IMR-90 (cell line): ENCODE data around the gene MYORG. TPM values are rescaled to one million over a fixed set of nuclear protein-coding genes. Genes with fewer than 3 reads are reported as not detected.

ENCODE experiments used
- ATAC-seq: fragments of 200-7000 bp; cut with Tn5 transposase; 2 replicates; pipeline ENCODE4 v1.9.1; 2020; ENCODE audit warnings: low read depth, mild to moderate bottlenecking, moderate library complexity
- BruUV-seq: library from RNA; stranded (reverse); fragments of 400-500 nt; replicated peaks from 2 replicates; lab custom pipeline; 2021; lab: Mats Ljungman, UMichigan
- CTCF ChIA-PET: fragments of 300-600 bp; formaldehyde crosslinking; extraction: SDS; loops from one replicate; lab custom pipeline; 2021; ENCODE audit warnings: antibody characterized with exemption; lab: Yijun Ruan, JAX
- POLR2A ChIA-PET: fragments of 300-600 bp; sonication (Branson Sonifier 250); formaldehyde crosslinking; loops from one replicate; lab custom pipeline; 2022; ENCODE audit warnings: antibody characterized with exemption; ENCODE audit not compliant: unreplicated experiment; lab: Charles Lee
- DNase-seq: peaks from one replicate; pipeline ENCODE4 v3.0.0; 2013
- H2AFZ ChIP-seq: replicated peaks from 2 replicates; pipeline ENCODE3; 2013; ENCODE audit warnings: low read length, mild to moderate bottlenecking; ENCODE audit not compliant: poor library complexity
- H2AK5ac ChIP-seq: 2 replicates; pipeline ENCODE4 v1.6.1; 2013; ENCODE audit warnings: low read depth, low read length, inconsistent platforms
- H2AK9ac ChIP-seq: replicated peaks from 2 replicates; pipeline ENCODE3; 2013; ENCODE audit warnings: mild to moderate bottlenecking, low read depth, low read length, moderate library complexity; ENCODE audit not compliant: poor library complexity
- H2BK120ac ChIP-seq: 2 replicates; pipeline ENCODE4 v1.6.1; 2013; ENCODE audit warnings: low read depth, low read length, inconsistent platforms
- H2BK15ac ChIP-seq: 3 replicates; pipeline ENCODE4 v1.6.1; 2013; ENCODE audit warnings: low read depth, low read length, inconsistent platforms
- H2BK20ac ChIP-seq: 2 replicates; pipeline ENCODE4 v1.6.1; 2013; ENCODE audit warnings: low read depth, mild to moderate bottlenecking, inconsistent platforms, low read length, moderate library complexity
- H2BK5ac ChIP-seq: 2 replicates; pipeline ENCODE4 v1.6.1; 2013; ENCODE audit warnings: mild to moderate bottlenecking, low read depth, low read length, inconsistent platforms; ENCODE audit not compliant: poor library complexity, severe bottlenecking
- H3K14ac ChIP-seq: replicated peaks from 2 replicates; pipeline ENCODE4 v1.6.1; 2013; ENCODE audit warnings: low read depth, low read length, inconsistent platforms
- H3K18ac ChIP-seq: 2 replicates; pipeline ENCODE4 v1.6.1; 2013; ENCODE audit warnings: low read depth, low read length, control low read depth
- H3K23ac ChIP-seq: 2 replicates; pipeline ENCODE4 v1.6.1; 2013; ENCODE audit warnings: low read depth, low read length, inconsistent platforms
- H3K27ac ChIP-seq: 2 replicates; pipeline ENCODE4 v1.5.1; 2013; ENCODE audit warnings: mild to moderate bottlenecking, control low read depth, low read length; ENCODE audit not compliant: insufficient read depth
- H3K27me3 ChIP-seq: 2 replicates; pipeline ENCODE4 v1.6.1; 2013; ENCODE audit warnings: low read length; ENCODE audit not compliant: control insufficient read depth, insufficient read depth
- H3K36me3 ChIP-seq: 2 replicates; pipeline ENCODE4 v1.6.1; 2013; ENCODE audit warnings: low read length, mixed read lengths; ENCODE audit not compliant: control insufficient read depth, insufficient read depth
- H3K4ac ChIP-seq: 2 replicates; pipeline ENCODE4 v1.6.1; 2013; ENCODE audit warnings: low read depth, low read length, inconsistent platforms
- H3K4me1 ChIP-seq: 2 replicates; pipeline ENCODE4 v1.6.1; 2013; ENCODE audit warnings: low read length, mixed read lengths; ENCODE audit not compliant: control insufficient read depth, insufficient read depth
- H3K4me2 ChIP-seq: 2 replicates; pipeline ENCODE4 v1.6.1; 2013; ENCODE audit warnings: low read depth, mild to moderate bottlenecking, control low read depth, low read length, moderate library complexity
- H3K4me3 ChIP-seq: 2 replicates; pipeline ENCODE4 v1.5.1; 2013; ENCODE audit warnings: low read depth, mild to moderate bottlenecking, control low read depth, low read length, moderate library complexity; ENCODE audit not compliant: insufficient read depth
- H3K56ac ChIP-seq: 2 replicates; pipeline ENCODE4 v1.6.1; 2013; ENCODE audit warnings: low read length, inconsistent platforms; ENCODE audit not compliant: insufficient read depth; ENCODE audit errors: extremely low read depth
- H3K79me1 ChIP-seq, 2 experiments: 2 replicates each; pipeline ENCODE4 v1.6.1; 2013; ENCODE audit warnings: low read length in 2 of 2, inconsistent platforms in 1 of 2, low read depth in 1 of 2
- H3K9ac ChIP-seq: 2 replicates; pipeline ENCODE4 v1.6.1; 2013; ENCODE audit warnings: low read depth, low read length, control low read depth
- H3K9me1 ChIP-seq: 2 replicates; pipeline ENCODE4 v1.6.1; 2013; ENCODE audit warnings: low read length, inconsistent platforms; ENCODE audit not compliant: insufficient read depth
- H3K9me3 ChIP-seq: 2 replicates; pipeline ENCODE4 v1.6.1; 2013; ENCODE audit warnings: low read length; ENCODE audit not compliant: control insufficient read depth, insufficient read depth
- H4K20me1 ChIP-seq: 2 replicates; pipeline ENCODE4 v1.6.1; 2013; ENCODE audit warnings: low read length, inconsistent platforms; ENCODE audit not compliant: insufficient read depth
- H4K5ac ChIP-seq: 2 replicates; pipeline ENCODE4 v1.6.1; 2013; ENCODE audit warnings: mild to moderate bottlenecking, low read depth, low read length, control low read depth
- H4K8ac ChIP-seq, 2 experiments: 2 replicates each; pipeline ENCODE4 v1.6.1; 2013; ENCODE audit warnings: low read depth in 2 of 2, low read length in 2 of 2, control low read depth in 1 of 2, inconsistent platforms in 1 of 2
- H4K91ac ChIP-seq: 2 replicates; pipeline ENCODE4 v1.6.1; 2013; ENCODE audit warnings: low read depth, low read length, inconsistent platforms; ENCODE audit not compliant: insufficient read depth
- BHLHE40 ChIP-seq: fragments of 150-350 bp; IDR thresholded peaks from 2 replicates; pipeline ENCODE4 v1.6.1; 2016; ENCODE audit warnings: mild to moderate bottlenecking, low read depth, low read length
- CEBPB ChIP-seq: IDR thresholded peaks from 2 replicates; pipeline ENCODE4 v1.6.1; 2012; ENCODE audit warnings: low read depth, low read length, improper control_type of control experiment
- CHD1 ChIP-seq: IDR thresholded peaks from 2 replicates; pipeline ENCODE4 v1.6.1; 2012; ENCODE audit warnings: low read depth, low read length, improper control_type of control experiment
- CTCF ChIP-seq: conservative IDR thresholded peaks from 2 replicates; pipeline ENCODE4 v1.5.1; 2012; ENCODE audit warnings: mild to moderate bottlenecking, low read depth, low read length, improper control_type of control experiment
- ELK1 ChIP-seq: fragments of 150-350 bp; IDR thresholded peaks from 2 replicates; pipeline ENCODE4 v1.6.1; 2016; ENCODE audit warnings: low read depth, mild to moderate bottlenecking, low read length, moderate library complexity, borderline replicate concordance
- FOS ChIP-seq: fragments of 150-350 bp; IDR thresholded peaks from 2 replicates; pipeline ENCODE4 v1.6.1; 2016; ENCODE audit warnings: low read depth, low read length
- MAFK ChIP-seq: IDR thresholded peaks from 2 replicates; pipeline ENCODE4 v1.6.1; 2012; ENCODE audit warnings: low read depth, low read length, improper control_type of control experiment
- MAZ ChIP-seq: IDR thresholded peaks from 2 replicates; pipeline ENCODE4 v1.6.1; 2012; ENCODE audit warnings: low read depth, mild to moderate bottlenecking, low read length, improper control_type of control experiment, moderate library complexity, borderline replicate concordance
- MXI1 ChIP-seq: IDR thresholded peaks from 2 replicates; pipeline ENCODE4 v1.6.1; 2012; ENCODE audit warnings: low read depth, mild to moderate bottlenecking, low read length, moderate library complexity, borderline replicate concordance
- NFE2L2 ChIP-seq: fragments of 150-350 bp; IDR thresholded peaks from 2 replicates; pipeline ENCODE4 v1.6.1; 2016; ENCODE audit warnings: low read depth, mild to moderate bottlenecking, low read length
- POLR2A ChIP-seq: IDR thresholded peaks from 2 replicates; pipeline ENCODE4 v1.6.1; 2012; ENCODE audit warnings: mild to moderate bottlenecking, low read depth, low read length
- RAD21 ChIP-seq: IDR thresholded peaks from 2 replicates; pipeline ENCODE4 v1.6.1; 2012; ENCODE audit warnings: low read length, improper control_type of control experiment
- RCOR1 ChIP-seq: IDR thresholded peaks from 2 replicates; pipeline ENCODE4 v1.6.1; 2012; ENCODE audit warnings: mild to moderate bottlenecking, low read length, improper control_type of control experiment; ENCODE audit not compliant: insufficient replicate concordance
- RFX5 ChIP-seq: IDR thresholded peaks from 2 replicates; pipeline ENCODE4 v1.8.0; 2012; ENCODE audit warnings: low read depth, mild to moderate bottlenecking, low read length, moderate library complexity
- SMC3 ChIP-seq: fragments of 150-350 bp; IDR thresholded peaks from 2 replicates; pipeline ENCODE4 v1.6.1; 2016; ENCODE audit warnings: low read depth, mild to moderate bottlenecking, antibody characterized with exemption, low read length, moderate library complexity
- USF2 ChIP-seq: fragments of 150-350 bp; IDR thresholded peaks from 2 replicates; pipeline ENCODE4 v1.6.1; 2017; ENCODE audit warnings: mild to moderate bottlenecking, antibody characterized with exemption, low read length, low read depth
- WGBS, 2 experiments: methylation state at CpG; one replicate each; pipeline versions ENCODE4 v1.1.5 to v1.1.7; 2013; ENCODE audit warnings: missing lambda C conversion rate in 2 of 2; ENCODE audit not compliant: insufficient read length in 1 of 2; ENCODE audit errors: extremely low coverage in 2 of 2; 5-methylcytosine and 5-hydroxymethylcytosine counted together
- dilution Hi-C: fragments of 300-500 bp; cut with HindIII; formaldehyde crosslinking; loops from one replicate; pipeline ENCODE4 v1.14.3; 2018; ENCODE audit warnings: low sequenced_read_pairs; ENCODE audit not compliant: unreplicated experiment
- in situ Hi-C: fragments of 300-500 bp; cut with MboI; formaldehyde crosslinking; loops from 3 replicates; pipeline ENCODE4 v1.14.3; 2019; ENCODE audit warnings: low sequenced_read_pairs, inconsistent platforms, mixed read lengths
- intact Hi-C: fragments of 100-400 bp; cut with micrococcal nuclease; formaldehyde crosslinking; loops from 2 replicates; pipeline ENCODE4 v1.10.0; 2022
- polyA plus RNA-seq, 3 experiments: library from polyadenylated mRNA; depleted of rRNA; stranded (reverse); fragments of >200 nt; gene quantifications; 2 replicates each; pipeline ENCODE4 v1.2.3, GENCODE V29; 2012; ENCODE audit warnings: low replicate concordance in 1 of 3
- total RNA-seq: library from RNA; depleted of rRNA; stranded (reverse); fragments of >200 nt; gene quantifications from 2 replicates; pipeline ENCODE4 v1.2.3, GENCODE V29; 2012

Gene MYORG
- total and polyA plus RNA-seq, 2 of the 4 experiments (the other 2 are of a cell fraction), result 0.36 to 0.60 TPM

- intact Hi-C loops (no loop called here), in situ Hi-C loops (no loop called here), dilution Hi-C loops (no loop called here)
- Histone ChIP-seq H3K4me2 (no peak overlapping the region), H3K36me3 (peaks cover 37% of the 10 kb centered on the region), H3K9ac (no peak overlapping the region), H2AK5ac (no peak overlapping the region), H3K23ac (no peak overlapping the region), H3K4me1 (no peaks in the 10 kb centered on the region), H3K14ac (no peak overlapping the region), H3K9me3 (no peaks in the 10 kb centered on the region), H3K4me3 (no peak overlapping the region), H3K27ac (no peak overlapping the region), H3K56ac (no peak overlapping the region), H2BK120ac (no peak overlapping the region), H3K4ac (no peak overlapping the region), H4K20me1 (no peaks in the 10 kb centered on the region), H3K27me3 (no peaks in the 10 kb centered on the region), H4K5ac (no peak overlapping the region), H2BK20ac (no peak overlapping the region), H3K79me1 (peaks cover 6 to 11% of the 10 kb centered on the region in 2 experiments; a peak in 3 of 4 replicates), H2AK9ac (no peak overlapping the region), H2AFZ (no peak overlapping the region), H2BK15ac (no peak overlapping the region), H3K9me1 (no peaks in the 10 kb centered on the region; the same call in 1 of the 2 replicates), H4K8ac (no peak overlapping the region), H2BK5ac (no peak overlapping the region), H4K91ac (no peak overlapping the region), H3K18ac (no peak overlapping the region)
- TF ChIP-seq POLR2A (no peak), CHD1 (no peak), RFX5 (no peak), FOS (no peak), CTCF (no peak), USF2 (no peak), RAD21 (no peak), MXI1 (no peak), SMC3 (no peak), BHLHE40 (no peak), RCOR1 (no peak), MAZ (no peak), MAFK (no peak), ELK1 (no peak), NFE2L2 (no peak), CEBPB (no peak)
- 0% methylated on average over 1 of the region's 7 CpGs; no CpG with 5 or more reads in 1 of the 2 experiments for WGBS, 2 experiments
- POLR2A ChIA-PET, result no interaction called here
- DNase-seq, result no peak
- CTCF ChIA-PET, result no interaction called here
- ATAC-seq, result no peak
- BruUV-seq, result no TSS peak
Observed at GRCh38 chr9:34341659-34342295, 34.9 kb downstream of the MYORG start.
